GM19193 (cell line): Measurements from ENCODE around the gene RAB27B.

Experiments
- POLR2A ChIP-seq: IDR thresholded peaks from 4 replicates; pipeline ENCODE4 v1.6.1; 2011; ENCODE audit not compliant: insufficient read depth, insufficient read length; ENCODE audit errors: extremely low read depth

RAB27B gene

DNA sequence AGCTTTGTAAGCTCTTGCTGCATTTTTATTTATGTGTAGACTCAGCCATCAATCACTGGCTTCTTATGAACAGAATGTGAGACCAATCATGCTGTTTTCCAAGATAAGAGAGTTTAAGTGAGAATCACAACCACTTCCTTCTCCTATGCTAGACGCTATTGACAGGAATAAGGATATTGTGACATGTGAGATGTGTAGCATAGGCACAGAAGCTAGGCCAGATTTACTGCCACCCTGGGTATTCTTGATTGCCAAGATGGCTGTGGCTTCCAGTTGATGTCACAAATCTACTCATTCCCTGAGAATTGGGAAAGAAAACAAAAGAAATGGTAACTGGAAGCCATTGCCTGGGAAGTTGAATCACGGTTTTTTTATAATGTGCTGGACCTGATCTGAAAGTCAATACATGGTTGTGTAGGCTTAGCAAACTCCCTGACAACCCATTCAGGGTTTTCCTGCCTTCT lies 49.9 kb downstream of the RAB27B start:
- TF ChIP-seq POLR2A: no peak

DNA sequence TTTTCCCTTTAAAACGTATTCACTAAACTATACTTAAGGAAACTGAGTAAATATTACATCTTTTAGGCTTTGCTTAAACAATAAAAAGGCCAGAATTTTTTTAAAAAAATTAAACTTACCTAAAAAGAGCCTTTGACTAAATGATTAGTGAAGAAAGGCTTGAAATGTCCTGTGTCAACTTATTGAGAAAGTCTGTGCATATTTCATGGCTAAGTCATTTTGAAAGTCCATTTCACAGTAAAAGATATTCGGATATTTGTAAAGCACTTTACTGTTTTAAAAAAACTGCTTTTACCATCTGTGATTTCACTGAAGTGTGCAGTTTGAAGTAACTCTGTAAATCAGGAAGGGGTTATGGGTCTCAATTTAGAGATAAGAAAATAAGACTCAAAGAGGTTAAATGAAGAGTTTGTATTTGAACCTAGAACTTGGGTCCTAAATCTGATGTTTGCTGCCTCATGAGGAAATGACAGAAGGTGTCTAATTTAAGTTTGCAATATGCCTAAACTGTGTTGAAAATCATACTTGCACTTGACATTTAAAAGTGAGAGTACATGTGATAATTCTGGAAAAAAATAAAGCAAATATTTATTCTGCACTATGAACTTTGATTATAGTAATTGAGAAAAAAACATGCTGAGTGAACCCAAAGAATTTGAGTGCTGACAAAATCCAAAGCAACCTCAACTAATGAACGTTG lies 50.5 kb downstream of the RAB27B start:
- TF ChIP-seq POLR2A: no peak

DNA sequence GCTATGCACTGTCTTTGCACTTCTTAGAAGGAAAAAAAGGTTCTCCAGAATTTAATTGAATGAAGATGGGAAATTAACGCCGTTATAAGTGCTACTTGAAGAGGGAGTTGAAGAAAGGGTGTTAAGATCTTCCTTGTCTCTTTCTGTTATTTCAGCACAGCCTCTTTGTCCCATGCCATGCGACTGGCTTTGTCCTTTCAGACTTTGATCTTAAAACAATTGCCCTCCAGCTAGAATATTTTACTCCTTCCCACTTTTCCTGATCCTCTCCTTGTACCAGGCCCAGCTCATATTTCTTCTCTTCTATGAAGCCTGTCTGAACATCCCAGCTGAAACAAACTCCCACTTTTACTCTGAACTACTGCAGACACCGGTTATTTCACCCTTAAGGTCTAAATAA lies 51.4 kb downstream of the RAB27B start:
- TF ChIP-seq POLR2A: no peak

DNA sequence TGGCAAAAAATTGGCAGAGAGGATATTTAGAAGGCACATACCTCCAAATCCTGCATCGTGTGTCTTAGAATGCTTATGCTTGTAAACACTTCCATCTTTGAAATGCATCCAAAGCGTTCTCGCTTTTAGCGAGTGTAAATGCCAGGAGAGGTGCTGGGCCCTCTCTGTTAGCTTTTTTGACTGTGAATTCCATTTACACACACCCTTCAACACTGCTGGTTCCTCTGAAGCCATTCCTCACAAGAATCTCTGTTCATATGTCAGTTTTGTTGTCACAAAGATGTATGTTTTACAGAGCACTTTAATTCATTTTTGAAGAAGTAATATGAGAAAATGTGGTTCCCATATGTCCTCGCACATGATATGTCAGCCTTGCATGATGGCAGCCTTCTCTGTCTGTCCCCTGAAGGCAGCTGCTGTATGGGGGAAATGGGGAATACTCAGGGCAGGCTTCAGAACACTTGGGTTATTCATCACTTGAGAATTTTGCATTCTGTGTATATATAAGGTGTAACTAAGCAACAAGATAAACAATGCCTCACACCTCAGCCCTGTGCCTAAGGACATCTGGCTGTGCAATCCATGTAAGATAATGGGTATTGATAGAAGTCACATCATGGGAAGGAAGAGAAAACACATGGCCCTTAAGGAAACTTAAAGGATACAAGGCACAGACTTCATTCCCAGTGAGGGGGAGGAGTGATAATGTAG lies 52.3 kb downstream of the RAB27B start:
- no peak for TF ChIP-seq POLR2A

GRCh38 chr18:54881229-54881768 lies 53.0 kb downstream of the RAB27B start:
- TF ChIP-seq POLR2A: no peak

GRCh38 chr18:54882318-54882717 lies 54.0 kb downstream of the RAB27B start:
- TF ChIP-seq POLR2A: no peak

GRCh38 chr18:54883816-54884604 lies 55.7 kb downstream of the RAB27B start:
- no peak for TF ChIP-seq POLR2A

DNA sequence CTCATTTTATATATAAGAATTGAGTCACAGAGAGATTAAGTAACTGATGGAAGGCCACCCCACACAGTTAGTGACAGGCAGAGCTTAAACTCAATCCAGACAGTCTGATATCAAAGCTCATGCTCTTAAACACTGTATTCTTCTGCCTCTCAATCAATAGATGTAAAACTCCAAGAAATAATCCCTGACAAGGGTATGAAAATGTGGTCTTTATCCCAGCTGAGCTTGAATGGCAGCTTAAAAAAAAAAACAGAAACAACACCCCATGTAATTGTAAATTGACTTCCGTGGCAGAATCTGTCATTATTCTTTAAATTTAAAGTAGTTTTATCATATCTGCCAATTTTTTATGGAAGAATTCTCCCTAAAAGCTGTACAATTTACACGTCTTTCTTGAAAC lies 60.1 kb downstream of the RAB27B start:
- no peak for TF ChIP-seq POLR2A

DNA sequence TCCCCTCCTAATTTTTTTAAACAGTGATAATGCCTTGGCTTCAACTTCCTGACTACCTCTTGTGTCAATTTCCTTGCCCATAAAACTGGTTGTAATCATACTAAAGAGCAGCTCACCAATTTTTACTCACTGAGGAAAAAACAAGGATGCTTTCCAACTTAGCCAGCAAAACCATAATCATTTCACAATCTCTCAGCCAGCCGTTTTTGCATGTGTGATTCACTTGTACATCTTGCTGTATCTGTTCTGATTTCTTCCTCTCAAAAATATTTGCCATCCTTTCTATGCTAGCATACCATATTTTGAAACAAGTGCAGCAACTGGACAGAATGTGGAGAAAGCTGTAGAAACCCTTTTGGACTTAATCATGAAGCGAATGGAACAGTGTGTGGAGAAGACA lies 60.7 kb downstream of the RAB27B start:
- TF ChIP-seq POLR2A: no peak

GRCh38 chr18:54899500-54899899 lies 71.2 kb downstream of the RAB27B start:
- TF ChIP-seq POLR2A: no peak

DNA sequence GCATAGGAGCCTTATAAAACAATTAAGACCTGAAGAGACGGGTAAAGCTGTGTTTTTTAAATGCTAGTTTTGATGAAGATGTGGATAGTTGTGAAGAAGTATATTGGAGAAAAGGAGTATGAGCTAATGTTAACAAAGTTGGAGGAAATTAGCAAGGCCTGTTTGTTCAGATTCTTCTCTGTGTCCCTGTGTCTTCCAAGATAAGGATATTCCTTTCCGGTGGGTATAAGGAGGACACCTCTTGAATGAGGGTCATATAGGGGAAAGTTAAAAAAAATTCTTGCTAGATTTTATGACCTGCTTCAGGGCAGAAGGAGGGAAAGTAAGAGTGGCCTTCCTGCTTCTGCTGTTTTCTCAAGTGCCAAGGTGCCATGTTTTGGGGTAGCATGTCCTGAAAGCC lies 72.0 kb downstream of the RAB27B start:
- no peak for TF ChIP-seq POLR2A

- no peak for TF ChIP-seq POLR2A
These were observed 76.3 kb downstream of the RAB27B start for GRCh38 chr18:54904581-54904980.

- no peak for TF ChIP-seq POLR2A
These were observed 77.4 kb downstream of the RAB27B start for GRCh38 chr18:54905629-54906028.

DNA sequence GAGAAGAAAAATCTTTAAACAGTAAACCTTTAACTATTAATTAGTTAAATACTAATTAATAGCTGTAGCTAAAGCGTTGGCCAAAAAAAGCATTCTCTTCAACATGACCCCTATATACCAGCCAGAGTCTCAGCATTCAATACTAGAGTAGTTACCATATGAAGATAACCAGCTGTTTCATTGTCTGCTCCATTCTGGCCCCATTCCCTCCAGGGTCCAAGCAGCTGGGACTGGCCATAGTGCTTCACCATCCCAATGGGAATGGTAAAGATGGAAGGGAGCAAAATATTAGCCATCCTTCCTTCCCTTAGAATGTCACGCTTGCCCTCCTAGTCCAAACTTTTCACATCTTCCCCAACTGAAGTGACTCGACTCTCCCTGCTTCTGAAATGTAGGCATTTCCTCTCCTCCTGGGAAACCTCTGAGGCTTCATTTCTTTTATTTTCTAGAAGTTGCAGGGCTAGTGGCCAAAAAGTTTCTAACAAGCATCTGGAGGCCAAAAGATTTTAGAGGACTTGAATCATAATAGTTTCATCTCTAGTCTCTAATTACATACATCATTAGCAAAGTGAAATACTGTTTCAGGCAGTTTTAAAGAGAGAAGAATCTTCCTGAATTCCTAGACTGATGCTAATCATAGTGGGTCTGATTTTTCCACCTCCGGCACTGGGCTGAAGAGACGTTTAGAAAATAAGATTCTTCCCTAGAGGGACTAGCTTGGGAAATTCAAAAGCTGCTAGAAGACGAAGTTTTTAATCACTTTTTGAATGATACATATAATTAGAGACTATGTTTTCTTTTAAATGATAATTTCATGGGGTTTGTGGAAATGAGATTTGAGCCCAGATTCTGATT lies 78.3 kb downstream of the RAB27B start:
- no peak for TF ChIP-seq POLR2A
